ENCODE measurements around the gene POLR2E.

POLR2E gene

GRCh38 chr19:1066748-1067340, 28.3 kb downstream of the POLR2E start, which contains the start of gene ARHGAP45:
TSS of gene ARHGAP45 (plus strand) at chr19:1067167. CDS start at chr19:1067406, 239 bp downstream.
- FAIRE-seq: peak; percentile 86
- DNase-seq (ENCODE audit: insufficient read length, low spot score): peak; percentile 79

DNA sequence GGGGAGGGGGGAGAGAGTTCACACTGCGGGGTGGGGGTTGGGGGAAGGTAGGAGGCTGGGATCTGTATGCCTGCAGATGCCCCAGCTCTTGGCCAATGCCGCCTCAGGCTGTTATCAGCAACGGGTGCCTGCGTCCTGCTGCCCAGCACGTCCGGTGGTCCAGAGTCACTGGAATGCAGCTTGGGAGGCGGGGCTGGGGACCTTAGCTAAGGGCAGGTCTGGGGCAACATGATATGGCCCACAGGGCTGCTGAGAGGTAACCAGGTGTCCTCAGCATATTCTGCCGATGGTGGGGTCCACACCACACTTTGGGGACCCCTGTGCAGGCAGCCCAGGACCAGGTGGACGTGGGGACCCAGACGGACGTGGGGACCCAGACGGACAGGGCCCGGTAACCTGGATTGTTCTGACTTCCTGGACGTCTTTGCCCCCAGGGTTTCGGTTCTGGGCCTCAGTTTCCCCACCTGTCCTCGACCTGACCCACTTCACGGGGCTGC, 28.9 kb downstream of the POLR2E start:
- no peak for DNase-seq (ENCODE audit: insufficient read length, low spot score)
- no peak for FAIRE-seq

DNA sequence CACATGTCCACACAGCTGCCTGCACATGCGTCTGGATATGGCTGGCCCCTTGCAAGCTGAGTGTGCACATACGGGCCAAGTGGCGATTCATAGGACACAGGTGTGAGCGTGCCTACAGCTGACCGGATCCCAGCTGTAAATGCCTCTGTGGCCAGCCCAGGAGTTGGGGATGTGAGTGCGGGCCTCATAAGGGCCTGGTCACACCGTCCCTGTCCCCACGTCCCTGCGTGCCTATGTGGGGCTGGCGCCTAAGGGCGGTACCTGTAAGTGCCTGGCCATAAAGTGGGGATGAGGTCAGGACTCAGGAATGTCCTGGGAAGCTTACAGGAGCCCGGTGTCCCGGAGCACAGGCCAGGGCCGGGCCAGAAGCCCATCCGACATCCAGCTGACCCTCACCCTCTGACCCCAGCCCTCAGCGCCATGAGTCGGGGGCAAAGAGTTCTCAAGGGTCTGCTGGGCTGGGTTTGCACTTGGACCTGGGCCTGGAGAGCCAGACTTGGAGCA, 29.5 kb downstream of the POLR2E start:
- FAIRE-seq: no peak
- DNase-seq (ENCODE audit: insufficient read length, low spot score): no peak

GRCh38 chr19:1064661-1065605, 30.2 kb downstream of the POLR2E start:
- DNase-seq (ENCODE audit: insufficient read length, low spot score) (peak; percentile 66), FAIRE-seq (peak; percentile 81)

- FAIRE-seq (no peak), DNase-seq (ENCODE audit: insufficient read length, low spot score) (no peak)
Measured at GRCh38 chr19:1063909-1064660, 31.1 kb downstream of the POLR2E start.

DNA sequence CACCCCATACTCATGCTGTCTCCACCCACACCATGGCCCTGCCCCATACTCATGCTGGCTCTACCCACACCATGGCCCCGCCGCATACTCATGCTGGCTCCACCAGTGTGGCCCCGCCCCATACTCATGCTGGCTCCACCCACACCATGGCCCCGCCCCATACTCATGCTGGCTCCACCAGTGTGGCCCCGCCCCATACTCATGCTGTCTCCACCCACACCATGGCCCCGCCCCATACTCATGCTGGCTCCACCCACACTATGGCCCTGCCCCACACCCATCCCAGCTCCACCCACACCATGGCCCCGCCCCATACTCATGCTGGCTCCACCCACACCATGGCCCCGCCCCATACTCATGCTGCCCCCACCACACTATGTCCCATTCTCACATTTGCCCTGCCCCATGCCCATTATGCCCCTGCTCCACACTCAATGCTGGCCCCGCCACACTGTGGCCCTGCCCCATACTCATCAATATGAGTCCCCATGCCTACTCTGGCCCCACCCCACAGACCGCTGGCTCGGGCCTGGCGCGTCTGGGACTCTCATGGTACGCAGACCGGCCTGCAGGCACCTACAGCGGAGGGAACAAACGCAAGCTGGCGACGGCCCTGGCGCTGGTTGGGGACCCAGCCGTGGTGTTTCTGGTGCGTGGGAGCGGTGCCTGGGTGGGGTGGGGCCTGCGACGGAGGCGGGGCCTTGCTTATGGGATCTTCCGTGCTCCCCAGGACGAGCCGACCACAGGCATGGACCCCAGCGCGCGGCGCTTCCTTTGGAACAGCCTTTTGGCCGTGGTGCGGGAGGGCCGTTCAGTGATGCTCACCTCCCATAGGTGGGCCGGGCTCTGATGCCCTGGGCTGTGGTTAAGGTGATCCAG, 31.9 kb downstream of the POLR2E start:
- DNase-seq (ENCODE audit: insufficient read length, low spot score) (no peak), FAIRE-seq (peak; percentile 64)

GRCh38 chr19:1062387-1063029, 32.7 kb downstream of the POLR2E start:
- no peak for DNase-seq (ENCODE audit: insufficient read length, low spot score)
- no peak for FAIRE-seq

DNA sequence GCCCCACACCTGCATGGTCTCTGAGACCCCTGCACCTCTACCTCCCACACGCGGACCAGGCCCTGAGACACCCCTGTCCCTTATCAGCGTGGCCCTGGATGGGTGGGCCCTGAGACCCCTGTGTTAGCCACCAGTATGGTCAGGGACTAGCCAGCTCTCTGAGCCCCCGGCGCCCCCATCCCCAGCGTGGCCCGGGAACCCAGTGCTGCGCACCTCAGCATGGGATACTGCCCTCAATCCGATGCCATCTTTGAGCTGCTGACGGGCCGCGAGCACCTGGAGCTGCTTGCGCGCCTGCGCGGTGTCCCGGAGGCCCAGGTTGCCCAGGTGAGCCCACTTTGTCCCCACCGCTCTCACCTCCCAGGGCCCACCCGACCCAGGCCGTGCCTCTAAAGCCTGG, 33.2 kb downstream of the POLR2E start:
- no peak for FAIRE-seq
- no peak for DNase-seq (ENCODE audit: insufficient read length, low spot score)

DNA sequence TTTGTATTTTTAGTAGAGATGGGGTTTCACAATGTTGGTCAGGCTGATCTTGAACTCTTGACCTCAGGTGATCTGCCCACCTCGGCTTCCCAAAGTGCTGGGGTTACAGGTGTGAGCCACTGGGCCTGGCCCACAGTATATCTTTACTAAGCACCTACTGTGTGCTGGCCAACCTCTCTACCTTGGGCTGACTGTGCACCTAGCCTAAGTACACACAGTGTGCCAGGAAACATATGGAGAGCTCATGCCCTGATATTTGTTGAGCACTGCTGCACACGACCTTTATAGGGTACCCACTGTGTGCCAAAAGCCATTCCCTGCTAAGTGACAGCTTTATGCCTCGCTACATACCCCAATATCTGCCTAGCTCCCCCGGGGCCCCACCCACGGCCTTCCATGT, 34.5 kb downstream of the POLR2E start:
- DNase-seq (ENCODE audit: insufficient read length, low spot score) (no peak), FAIRE-seq (no peak)

- no peak for FAIRE-seq
- no peak for DNase-seq (ENCODE audit: insufficient read length, low spot score)
Measured at GRCh38 chr19:1058112-1058511, 37.1 kb downstream of the POLR2E start.

DNA sequence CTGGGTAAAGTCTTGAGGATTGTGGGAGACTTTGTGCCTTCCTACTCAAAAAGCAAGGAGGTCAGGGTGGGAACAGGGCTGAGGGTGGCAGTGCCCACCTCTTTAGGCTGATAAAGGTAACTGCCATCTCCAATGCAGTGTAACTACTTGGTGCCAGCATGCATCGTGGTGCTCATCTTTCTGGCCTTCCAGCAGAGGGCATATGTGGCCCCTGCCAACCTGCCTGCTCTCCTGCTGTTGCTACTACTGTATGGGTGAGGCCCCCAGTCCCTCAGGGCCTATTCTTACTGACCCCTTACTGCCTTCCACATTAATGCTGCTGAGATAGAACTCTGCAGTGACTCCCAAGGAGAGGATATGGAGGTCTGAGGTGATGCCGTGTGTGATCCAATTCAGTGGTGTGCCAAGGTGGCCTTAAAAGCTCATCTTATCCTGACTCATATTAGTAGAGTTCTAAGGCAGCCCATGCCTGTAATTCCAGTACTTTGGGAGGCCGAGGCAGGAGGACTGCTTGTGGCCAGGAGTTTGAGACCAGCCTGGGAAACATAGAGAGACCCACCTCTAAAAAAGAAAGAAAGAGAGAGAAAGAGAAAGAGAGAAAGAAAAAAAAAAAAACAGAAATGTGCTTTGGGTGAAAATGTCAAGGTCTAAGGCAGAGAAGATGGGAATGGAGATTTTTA, 37.9 kb downstream of the POLR2E start:
- no peak for DNase-seq (ENCODE audit: insufficient read length, low spot score)
- peak; percentile 82 for FAIRE-seq

DNA sequence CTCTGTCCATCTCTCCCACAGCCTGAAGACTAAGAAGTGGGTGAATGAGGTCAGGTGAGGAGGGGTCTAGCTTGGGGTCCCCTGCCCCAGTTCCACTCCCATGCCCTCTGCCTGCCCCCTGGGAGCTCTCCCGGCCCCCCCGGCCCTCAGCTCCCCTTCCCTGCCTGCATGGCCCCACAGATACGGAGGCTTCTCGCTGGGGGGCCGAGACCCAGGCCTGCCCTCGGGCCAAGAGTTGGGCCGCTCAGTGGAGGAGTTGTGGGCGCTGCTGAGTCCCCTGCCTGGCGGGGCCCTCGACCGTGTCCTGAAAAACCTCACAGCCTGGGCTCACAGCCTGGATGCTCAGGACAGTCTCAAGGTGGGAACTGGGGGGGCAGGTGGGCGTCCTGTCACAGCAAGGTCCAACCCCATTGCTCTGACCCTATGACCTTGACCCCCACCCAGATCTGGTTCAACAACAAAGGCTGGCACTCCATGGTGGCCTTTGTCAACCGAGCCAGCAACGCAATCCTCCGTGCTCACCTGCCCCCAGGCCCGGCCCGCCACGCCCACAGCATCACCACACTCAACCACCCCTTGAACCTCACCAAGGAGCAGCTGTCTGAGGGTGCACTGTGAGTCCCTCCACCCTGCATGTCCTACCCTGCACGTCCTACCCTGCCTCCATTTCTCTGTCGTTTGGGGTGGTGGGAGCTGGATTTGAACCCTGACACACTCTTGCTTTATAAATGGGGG, 39.1 kb downstream of the POLR2E start:
- DNase-seq (ENCODE audit: insufficient read length, low spot score) (no peak), FAIRE-seq (no peak)

DNA sequence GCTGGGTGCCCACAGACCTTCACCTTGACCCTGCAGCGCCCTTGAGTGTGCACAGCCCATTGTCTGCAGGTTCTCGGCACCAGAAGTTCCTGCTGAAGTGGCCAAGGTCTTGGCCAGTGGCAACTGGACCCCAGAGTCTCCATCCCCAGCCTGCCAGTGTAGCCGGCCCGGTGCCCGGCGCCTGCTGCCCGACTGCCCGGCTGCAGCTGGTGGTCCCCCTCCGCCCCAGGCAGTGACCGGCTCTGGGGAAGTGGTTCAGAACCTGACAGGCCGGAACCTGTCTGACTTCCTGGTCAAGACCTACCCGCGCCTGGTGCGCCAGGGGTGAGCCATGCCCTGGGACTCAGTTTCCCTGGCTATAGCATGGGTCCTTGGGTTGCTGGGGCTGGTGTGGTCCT, 40.1 kb downstream of the POLR2E start:
- DNase-seq (ENCODE audit: insufficient read length, low spot score) (no peak), FAIRE-seq (no peak)

GRCh38 chr19:1054102-1055027, 40.8 kb downstream of the POLR2E start:
- no peak for FAIRE-seq
- no peak for DNase-seq (ENCODE audit: insufficient read length, low spot score)

GRCh38 chr19:1053176-1054101, 41.7 kb downstream of the POLR2E start:
- FAIRE-seq (no peak), DNase-seq (ENCODE audit: insufficient read length, low spot score) (no peak)

GRCh38 chr19:1052349-1052975, 42.7 kb downstream of the POLR2E start:
- no peak for DNase-seq (ENCODE audit: insufficient read length, low spot score)
- no peak for FAIRE-seq
